HG03095 (cell line): ENCODE results near the gene EPB42.
"Not testable (repeated sequence)": the region's sequence is repeated elsewhere in the genome, so short reads cannot be mapped to it uniquely, and the experiment has no call there.

ENCODE experiments used
- ATAC-seq: cut with Tn5 transposase; IDR thresholded peaks from one replicate; pipeline ENCODE4 v1.9.1; 2021; ENCODE audit warnings: moderate library complexity; ENCODE audit not compliant: unreplicated experiment

The EPB42 gene

DNA sequence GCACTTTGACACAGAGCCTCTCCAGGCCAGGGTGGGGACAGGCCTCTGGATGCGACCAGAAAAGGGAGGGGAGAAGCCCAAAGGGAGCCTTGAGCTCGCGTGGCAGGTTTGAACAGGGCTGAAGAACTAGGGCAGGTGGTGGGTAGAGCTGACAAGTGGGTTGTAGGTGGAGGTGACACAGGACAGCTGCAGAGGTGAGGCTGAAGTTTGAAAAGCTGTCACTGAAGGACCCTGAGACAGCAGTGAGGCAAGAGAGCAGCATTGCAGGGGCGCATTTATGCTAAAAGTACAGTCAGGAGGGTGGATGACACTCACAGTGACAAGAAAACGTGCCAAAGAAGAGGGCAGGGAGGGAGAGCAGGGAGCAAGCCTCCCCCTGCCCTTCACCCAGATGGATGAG is 21.8 kb upstream of the EPB42 start:
- no peak for ATAC-seq

DNA sequence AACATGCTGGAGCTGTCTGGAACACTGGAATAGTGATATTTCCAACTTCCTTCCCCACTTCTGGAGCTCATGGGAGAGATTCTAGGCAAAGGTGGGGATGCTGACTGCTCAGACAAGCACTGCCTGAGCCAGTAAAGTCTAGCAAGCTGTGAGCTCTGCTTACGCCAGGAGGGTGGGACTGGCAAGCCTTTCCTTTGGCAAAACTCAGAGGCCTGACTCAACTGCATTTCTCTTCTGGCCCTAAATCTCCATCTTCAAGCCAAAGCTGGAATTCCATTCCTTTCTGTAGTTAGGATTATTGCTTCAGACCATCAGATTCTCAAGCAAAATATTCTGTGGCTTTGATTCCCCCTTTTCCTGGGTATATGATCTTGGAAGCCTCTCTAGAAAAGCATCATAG is 20.3 kb upstream of the EPB42 start:
- ATAC-seq = no peak

DNA sequence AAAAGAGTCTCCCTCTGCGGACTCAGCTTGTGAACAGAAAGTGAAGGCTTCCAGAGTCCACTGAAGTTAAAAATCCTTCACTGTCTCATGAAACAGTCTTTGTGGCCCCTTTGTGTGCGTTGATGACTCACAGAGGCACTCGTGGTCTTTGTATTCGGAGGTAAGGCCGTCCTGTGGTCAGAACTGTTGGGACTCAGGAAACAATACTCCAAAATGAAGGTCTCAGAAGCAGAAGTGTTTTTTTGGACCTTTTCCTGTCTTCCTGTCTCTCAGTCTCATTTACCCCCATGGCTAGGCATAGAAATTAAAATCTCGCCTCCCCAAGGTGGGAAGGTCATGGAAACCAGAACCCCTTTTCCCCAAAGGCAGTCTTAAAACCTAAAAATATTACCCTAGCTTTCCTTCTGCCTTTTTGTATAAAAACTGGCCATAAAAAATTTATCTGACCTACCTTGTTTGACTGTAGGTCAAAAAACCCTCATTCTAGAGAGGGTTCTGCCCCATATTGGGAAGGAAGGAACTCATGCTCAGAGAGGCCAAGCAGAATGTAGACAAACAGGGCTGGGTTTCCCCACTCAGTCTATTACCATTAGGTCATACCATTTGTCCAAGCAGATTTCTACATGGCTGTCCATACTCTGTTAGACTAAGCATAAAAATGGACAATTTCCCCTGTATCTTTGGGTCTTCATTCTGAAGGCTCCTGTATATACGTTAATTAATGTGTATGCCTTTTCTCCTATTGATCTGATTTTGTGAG is 19.1 kb upstream of the EPB42 start:
- no peak for ATAC-seq

DNA sequence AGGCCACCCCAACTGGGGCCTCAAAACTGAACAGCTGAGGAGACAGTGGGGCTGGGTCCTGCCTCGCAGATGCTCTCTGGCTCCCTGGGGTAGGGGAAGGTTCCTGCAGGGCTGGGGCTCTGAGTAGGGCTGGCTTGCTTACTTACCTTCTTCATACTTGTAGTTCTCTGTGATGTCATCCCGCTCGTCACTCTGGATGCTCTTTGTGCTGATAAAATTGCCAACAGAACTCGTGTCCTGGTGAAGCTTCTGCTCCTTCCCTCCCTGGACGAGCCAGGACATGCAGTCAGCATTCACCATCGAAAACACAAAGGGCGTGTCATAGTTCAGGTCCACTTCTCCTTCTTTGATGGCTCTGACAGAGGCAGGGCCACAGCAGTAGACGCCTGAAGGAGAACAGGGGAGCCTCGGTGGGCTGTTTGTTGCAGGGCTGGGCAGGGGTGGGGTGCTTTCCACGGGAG is 17.9 kb upstream of the EPB42 start:
- ATAC-seq = no peak

DNA sequence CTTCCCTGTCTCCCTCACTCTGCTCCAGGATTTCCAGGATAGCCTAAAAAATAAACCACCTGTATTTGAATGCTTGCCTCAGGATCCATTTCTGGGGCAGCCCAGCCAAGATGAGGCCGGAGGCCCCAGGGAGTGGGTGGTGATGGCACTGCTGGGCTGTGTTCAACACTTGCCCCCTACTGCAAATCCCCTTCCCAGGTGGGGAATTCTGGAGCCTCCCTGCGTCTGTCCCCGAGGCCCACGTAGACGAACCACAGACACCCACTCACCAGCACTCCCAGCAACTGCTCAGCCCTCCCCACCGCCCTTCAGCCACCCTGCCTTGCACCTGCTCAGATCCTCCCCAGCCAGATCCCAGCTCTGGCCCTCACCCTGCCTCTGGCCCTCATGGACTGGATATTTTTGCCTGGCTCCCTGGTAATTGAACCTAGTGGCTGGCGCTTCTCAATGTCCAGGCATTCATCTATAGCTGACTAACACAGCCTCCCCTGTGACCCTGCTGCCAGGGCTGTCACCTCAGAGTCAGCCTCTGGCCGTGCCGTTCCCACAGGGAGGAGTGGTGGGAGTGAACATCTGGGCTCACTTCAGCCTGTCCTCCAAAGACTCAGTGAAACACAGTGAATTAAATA is 17.1 kb upstream of the EPB42 start:
- no peak for ATAC-seq

DNA sequence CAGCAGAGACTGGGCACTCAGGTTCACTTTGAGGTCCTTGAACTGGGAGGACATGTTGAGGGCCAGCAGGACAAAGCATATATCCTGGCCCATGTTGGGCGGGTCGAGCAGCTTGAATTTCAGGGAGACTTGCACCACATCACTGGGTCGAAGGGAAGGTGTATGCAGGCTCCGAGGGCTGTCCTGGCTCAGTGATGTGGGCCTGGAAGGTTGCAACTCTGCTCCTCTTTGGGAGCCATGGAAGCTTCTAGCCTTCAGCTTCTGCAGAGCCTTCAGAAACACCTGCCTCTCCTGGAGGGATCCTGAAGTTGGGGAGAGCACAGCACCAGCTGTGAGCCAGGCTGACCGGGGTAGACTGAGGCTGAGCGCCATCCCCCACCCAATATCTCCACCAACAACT is 14.7 kb upstream of the EPB42 start:
- ATAC-seq = no peak

DNA sequence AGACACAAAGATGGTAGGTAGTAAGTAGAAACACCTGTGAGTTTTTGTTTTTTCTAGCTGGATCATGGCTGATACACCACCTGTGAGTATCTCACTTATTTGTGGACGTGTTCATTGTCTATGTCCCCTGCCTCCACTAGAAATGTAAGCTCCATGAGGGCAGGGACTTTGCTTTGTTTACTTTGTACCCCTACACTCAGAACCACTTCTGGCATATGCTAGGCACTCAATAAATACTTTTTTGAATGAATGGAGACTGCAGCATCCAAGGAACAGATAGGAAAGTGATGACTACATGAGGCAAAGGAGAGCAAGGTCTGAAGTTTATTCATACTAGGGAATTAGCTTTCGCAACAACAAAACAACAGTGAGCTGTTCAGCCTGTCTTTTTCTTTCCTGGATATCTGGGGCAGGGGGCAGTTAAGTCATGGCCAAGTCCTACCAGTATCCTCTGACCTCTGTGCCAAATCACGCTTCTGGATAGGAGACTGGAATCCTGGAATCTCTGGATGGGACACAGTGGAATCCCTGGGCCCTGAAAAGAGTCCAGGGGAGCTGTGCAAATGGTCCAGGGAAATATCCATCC is 11.6 kb upstream of the EPB42 start:
- ATAC-seq = no peak

DNA sequence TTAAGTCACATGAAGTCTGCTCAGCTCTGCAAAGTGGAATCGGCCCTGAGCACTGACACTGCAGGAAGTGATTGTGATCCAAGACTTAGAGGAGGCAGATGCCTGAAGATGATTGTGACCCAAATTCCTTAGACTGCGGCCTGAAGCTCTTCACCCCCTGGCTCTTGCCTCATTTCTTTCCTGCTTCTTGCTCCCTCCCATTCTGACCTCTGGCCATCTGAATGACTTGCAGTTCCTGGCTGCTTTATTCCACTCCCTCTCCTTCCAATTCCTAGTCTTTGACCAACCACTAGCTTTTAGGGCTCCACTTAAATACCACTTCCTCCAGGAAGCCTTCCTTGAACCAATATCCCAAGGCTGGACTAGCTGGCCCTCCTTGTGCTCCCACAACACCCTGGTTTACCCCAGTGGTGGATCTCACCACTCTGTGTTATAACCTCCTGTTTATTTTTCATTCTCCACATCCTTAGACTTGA is 9.9 kb upstream of the EPB42 start:
- no peak for ATAC-seq

DNA sequence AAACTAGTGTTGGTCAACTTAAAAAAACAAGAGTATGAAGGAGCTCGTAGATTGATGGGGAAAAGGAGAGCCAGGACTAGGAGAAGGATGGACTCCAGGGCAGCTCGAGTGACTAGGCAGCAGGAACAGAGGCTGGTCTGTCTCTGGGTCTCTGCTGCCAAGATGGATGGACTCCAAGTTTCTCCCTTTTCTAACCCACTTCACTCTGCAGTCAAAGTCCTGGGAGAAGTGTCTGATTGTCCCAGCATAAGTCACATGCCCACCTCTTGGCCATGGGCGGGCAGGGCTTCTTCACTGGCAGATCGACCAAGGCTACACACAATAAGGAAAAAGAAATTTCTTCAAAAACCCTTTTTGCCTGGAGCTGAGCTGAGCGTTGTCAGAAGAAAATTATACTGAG is 9.2 kb upstream of the EPB42 start:
- no peak for ATAC-seq

DNA sequence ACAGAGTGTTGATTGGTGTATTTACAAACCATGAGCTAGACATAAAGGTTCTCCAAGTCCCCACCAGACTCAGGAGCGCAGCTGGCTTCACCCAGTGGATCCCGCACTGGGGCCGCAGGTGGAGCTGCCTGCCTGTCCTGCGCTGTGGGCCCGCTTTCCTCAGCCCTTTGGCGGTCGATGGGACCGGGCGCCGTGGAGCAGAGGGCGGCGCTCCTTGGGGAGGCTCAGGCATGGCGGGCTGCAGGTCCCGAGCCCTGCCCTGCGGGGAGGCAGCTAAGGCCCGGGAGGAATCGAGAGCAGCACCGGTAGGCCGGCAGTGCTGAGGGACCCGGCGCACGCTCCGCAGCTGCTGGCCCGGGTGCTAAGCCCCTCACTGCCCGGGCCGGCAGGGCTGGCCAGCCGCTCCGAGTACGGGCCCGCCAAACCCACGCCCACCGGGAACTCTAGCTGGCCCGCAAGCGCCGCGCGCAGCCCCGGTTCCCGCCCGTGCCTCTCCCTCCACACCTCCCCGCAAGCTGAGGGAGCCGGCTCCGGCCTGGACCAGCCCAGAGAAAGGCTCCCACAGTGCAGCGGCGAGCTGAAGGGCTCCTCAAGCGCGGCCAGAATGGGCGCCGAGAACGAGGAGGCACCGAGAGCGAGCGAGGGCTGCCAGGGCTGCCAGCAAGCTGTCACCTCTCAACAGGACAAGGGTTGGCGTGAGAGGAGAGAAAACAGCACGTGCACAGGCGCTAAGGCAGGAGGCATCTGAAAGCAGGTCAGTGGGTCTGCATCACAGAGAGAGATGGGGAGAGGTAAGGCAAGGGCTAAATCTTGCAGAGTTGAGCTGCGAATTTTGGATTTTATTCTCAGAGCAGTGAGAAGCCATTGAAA is 5.9 kb upstream of the EPB42 start:
- no peak for ATAC-seq

DNA sequence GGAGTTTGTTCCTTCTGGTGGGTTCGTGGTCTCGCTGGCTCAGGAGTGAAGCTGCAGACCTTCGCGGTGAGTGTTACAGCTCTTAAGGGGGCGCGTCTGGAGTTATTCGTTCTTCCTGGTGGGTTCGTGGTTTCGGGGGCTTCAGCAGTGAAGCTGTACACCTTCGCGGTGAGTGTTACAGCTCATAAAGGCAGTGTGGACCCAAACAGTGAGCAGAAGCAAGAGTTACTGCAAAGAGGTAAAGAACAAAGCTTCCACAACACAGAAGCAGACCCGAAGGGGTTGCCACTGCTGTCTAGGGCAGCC is 5.1 kb upstream of the EPB42 start:
- ATAC-seq = not testable (repeated sequence)

DNA sequence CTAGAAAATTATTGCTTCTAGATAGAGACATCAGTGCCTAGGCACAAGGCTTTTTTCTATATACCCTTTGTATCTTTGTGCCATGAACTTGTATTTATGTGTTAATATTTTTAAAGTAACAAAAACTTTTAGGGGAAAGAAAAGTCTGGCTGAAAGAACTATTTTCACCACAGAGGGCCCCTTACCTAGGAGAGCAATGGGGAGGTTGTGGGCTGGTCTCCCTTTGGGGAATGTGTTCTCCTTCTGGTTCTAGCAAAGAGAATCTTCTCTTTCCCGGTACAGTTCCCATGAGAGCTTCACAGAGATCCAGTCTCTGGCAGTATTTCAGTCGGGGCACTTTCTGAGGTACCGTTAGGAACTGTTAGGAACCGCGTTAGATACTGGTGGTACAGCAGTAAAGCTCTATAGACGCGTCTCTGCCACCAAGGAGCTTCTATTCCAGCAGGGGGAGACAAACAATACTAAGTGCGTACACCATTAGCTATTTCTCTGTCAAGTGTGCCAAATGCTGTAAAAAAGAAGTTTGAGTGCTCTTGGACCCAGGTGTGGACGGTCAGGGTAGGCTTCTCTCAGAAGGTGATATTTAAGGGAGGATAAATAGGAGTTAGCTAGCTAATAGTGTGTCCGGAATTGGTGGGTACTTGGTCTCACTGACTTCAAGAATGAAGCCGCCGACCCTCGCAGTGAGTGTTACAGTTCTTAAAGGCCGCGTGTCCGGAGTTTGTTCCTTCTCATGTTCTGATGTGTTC is 4.6 kb upstream of the EPB42 start:
- no peak for ATAC-seq

DNA sequence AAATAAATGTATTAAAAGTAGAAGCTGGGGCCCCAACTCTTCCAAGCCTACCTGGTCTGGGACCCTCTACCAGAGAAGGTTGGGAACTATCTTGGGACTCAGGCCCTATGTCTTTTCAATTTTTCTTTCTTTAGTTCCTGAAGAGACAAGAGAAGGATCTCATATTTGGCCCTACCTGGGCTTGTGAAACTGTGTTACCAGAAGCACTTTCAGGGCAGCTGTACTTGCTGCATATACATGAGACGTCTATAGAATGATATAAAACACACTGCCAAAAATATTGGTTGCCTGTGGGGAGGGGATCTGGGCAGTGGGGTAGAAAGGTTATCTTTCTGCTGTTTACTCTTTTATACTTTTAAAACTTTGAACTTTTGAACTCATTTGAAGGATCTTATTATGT is 604 bp upstream of the EPB42 start:
- ATAC-seq = no peak

DNA sequence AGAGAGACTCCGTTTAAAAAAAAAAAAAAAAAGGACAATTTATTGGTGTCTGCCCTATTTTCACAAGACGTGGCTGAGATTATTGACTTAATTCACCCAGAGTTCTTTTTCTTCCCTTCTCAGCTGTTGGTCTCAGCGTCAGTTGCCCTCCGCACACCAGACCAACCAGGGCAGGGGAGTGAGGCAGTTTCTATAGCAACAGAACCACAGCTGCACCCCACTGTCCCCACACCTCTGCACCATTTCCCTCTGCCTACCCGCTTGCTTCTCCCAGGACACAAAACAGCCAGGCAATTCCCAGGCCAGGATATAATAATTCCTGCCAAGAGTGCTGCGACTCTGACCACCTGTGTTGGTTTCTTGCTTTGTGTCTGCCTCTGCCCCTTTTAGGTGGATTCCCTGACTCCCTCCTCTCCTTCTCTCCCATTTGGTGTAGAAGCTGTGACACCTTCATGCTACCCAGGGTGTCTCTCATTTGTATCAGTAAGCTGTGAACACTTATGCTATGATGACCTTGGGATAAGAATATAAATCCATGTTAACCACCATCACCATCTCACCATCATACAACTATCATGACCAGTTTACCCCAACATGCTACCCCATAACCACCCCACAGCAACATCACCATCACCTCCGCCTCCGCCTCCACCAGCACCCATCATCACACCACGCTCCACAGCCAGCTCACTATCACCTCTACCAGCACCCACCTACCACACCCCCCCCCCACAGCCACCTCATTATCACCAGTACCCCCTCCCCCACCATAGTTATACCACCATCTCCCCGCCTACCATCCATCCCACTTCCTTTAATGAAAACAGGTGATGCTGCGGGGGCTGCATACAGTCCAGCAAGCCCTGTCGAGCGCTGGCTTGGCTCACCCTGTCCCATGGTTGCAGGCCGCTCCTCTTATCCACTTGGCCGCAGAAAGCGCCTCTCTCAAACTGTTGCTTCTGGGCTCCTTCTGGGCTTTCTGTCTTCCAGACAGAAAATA is 589 bp downstream of the EPB42 start:
- ATAC-seq = no peak

DNA sequence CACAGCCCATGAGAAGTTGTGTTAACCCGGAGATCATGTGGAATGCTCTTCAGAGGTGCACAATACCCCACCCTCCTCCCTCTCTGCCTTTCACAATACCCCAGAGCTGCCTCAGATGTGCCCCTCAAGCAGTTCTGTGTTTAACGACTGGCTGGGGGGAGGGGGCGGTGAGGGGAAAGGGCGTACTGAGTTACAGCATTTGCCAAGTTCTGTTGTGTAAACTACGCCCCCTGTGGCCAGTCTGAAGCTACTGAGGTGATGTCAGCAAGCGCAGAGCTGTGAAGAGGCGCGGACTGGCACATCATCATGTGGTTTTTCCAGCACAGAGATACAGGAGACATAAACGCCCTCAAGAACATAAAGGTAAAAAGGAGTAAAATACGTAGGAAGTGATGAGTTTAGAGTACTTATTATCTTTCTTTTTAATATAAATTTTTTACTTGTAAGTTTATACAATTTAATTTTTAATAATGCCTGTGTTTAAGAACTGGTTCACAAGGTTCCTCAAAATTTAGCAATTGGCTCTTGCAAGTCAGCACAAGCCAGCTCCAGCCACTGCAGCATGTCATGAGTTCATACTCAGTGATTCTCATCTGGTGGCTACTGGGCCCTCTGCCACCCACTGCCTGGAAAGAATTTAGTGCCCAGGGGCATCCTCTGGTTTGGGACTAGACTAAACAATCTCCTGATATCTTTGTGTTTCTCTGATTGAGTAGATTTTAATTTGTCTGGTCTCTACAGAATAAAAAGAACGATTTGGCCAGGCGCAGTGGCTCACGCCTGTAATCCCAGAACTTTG is 1.7 kb downstream of the EPB42 start:
- no peak for ATAC-seq

DNA sequence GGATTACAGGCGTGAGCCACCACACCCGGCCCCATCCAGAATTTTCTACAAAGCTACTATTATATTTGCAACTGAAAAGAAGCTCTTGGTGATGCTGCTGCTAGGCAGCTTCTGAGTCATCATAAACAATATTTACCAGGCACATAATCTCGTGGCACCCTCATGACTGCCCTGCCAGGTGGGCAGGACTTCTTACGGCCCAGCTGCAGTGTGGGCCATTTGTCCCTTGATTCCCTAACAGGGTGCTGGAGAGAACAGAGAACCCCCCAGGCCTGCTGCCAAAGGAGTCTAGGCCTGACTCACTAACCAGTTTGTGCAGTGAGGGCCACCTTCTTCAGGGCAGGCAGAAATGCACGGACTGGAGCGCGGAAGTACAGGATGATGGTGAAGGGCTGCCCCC is 4.9 kb downstream of the EPB42 start:
- no peak for ATAC-seq

DNA sequence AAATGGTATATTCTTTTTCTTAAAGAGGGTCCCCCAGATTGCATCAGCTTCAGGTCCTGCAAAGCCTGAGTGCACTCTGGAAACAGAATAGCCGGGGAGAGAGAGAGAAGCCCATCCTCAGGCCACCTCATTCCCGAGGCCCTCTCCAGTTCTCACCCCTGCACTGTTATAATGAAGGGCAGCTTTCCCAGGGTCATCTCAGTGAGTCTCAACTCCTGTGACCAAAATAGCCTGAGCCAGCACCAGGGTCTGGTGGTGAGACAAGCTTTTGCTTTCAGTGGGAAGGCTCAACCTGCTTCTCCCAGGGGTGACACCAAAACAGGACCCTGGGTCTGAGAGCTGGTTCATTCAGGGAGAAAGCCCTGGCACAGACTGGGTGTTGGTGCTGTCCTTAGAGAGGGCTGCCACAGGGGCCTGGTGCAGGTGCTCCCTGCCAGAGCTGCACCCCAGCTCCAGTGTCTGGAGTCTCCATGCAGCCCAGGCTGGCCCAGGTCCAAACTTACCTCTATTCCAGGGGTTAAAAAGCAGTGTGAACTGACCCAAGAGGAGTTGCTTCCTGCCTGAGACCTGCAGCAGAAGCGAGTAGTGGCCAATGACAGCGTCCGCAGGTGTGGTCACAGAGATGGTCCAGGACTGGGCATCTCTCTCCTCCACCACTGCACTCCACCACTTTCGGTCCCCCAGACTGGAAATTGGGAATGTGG is 6.1 kb downstream of the EPB42 start:
- no peak for ATAC-seq

DNA sequence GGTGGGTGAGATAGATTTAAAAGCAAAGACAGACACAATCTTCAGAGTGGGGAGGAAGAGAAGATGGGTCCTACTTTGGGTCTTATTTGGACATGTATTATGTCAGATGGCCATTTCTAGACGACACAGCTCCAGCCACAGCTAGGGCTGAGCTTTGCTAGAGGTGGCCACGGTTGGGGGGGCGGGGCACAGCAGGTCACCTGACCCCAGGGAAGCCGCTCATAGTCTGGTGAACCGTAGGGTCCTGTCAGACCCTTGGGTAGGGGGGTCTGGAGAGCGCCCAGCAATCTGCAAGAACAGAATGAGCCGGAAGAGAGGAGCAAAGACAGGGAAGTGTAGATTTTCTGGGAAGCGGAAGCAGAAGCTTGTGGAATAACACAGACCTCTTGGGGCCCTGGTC is 6.6 kb downstream of the EPB42 start:
- no peak for ATAC-seq
